Uterus (tissue), 2 donors: ENCODE data around the gene CD2AP.

Source experiments
- POLR2A ChIP-seq, 2 donors: fragments of 450-650 bp; IDR thresholded peaks; one replicate each; pipeline ENCODE4 v1.6.1; 2016; ENCODE audit warnings: antibody characterized with exemption in 2 of 2, mild to moderate bottlenecking in 1 of 2, moderate library complexity in 1 of 2
- TF ChIP-seq, protein P1 (sequence below), 4 experiments: fragments of 200-600 bp in 2 of 4; fragments of 450-650 bp in 2 of 4; sonication (generic) in 2 of 4; IDR thresholded peaks; one replicate each; pipeline ENCODE4 v1.5.1; 2016 to 2019; ENCODE audit warnings: antibody characterized with exemption in 4 of 4, mild to moderate bottlenecking in 2 of 4, moderate library complexity in 1 of 4

DNA sequence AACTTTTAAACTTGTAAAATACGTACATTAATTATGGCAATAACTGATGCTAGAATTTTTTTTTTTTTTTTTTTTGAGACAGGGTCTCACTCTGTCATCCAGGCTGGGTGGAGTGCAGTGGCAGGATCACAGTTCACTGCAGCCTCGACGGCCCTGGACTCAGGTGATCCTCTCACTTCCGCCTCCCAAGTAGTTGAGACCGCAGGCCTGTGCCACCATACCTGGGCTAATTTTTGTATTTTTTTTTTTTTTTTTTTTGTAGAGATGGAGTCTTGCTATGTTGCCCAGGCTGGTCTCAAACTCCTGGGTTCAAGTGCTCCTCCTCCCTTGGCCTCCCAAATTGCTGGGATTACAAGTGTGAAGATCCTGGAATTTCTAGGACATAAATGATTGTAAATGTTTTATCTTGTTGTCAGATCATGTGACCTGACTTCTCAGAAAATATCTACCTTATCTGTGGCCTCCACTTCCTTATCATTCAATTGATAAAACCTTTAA, 2.2 kb upstream of the CD2AP start:
- TF ChIP-seq, protein P1, sequence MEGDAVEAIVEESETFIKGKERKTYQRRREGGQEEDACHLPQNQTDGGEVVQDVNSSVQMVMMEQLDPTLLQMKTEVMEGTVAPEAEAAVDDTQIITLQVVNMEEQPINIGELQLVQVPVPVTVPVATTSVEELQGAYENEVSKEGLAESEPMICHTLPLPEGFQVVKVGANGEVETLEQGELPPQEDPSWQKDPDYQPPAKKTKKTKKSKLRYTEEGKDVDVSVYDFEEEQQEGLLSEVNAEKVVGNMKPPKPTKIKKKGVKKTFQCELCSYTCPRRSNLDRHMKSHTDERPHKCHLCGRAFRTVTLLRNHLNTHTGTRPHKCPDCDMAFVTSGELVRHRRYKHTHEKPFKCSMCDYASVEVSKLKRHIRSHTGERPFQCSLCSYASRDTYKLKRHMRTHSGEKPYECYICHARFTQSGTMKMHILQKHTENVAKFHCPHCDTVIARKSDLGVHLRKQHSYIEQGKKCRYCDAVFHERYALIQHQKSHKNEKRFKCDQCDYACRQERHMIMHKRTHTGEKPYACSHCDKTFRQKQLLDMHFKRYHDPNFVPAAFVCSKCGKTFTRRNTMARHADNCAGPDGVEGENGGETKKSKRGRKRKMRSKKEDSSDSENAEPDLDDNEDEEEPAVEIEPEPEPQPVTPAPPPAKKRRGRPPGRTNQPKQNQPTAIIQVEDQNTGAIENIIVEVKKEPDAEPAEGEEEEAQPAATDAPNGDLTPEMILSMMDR (IDR thresholded peaks at IDR 0.05) = no peak
- no peak for TF ChIP-seq POLR2A (IDR thresholded peaks at IDR 0.05)
